Cerebellar cortex (tissue), 1 donor: ENCODE results near the gene MARCO.

ENCODE experiments used
- DNase-seq: peaks from one replicate; pipeline ENCODE4 v3.0.0-alpha.2; 2015; ENCODE audit warnings: low spot score

MARCO gene, protein sequence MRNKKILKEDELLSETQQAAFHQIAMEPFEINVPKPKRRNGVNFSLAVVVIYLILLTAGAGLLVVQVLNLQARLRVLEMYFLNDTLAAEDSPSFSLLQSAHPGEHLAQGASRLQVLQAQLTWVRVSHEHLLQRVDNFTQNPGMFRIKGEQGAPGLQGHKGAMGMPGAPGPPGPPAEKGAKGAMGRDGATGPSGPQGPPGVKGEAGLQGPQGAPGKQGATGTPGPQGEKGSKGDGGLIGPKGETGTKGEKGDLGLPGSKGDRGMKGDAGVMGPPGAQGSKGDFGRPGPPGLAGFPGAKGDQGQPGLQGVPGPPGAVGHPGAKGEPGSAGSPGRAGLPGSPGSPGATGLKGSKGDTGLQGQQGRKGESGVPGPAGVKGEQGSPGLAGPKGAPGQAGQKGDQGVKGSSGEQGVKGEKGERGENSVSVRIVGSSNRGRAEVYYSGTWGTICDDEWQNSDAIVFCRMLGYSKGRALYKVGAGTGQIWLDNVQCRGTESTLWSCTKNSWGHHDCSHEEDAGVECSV

DNA sequence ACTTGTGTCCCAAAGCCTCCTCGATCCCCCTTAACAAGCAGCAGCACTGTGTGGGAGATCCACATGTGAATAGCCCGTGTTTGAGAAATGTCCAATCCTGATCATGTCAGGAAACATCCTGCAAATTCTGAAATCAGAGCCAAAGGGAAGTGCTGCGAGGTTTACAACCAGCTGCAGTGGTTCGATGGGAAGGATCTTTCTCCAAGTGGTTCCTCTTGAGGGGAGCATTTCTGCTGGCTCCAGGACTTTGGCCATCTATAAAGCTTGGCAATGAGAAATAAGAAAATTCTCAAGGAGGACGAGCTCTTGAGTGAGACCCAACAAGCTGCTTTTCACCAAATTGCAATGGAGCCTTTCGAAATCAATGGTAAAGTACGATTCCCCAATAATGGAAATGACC, at the start of gene MARCO:
Gene MARCO, plus strand, starts transcription at position 164 of the 400 bp plus-strand sequence. Its CDS starts 107 bp downstream, at position 271.
- DNase-seq: no peak

DNA sequence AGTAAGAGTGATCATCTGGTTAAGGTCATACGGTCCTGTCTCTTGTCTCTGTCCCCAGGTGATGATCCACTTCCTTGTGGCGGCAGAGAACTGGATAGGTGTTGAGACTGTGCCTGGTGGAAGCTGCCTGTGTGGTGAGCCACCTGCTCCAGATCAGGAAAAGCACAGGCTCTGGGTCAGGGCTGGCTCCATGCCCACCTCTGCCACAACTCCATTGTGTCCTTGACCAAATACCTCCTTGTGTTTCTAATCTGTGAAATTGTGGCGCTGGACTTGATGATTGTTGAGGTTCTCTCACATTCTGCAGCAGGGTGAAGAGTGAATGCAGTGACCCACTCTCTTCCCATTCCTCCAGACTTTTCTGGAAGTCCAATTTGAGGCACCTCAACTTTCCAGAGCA, 48.9 kb upstream of the MARCO start:
- DNase-seq: no peak

DNA sequence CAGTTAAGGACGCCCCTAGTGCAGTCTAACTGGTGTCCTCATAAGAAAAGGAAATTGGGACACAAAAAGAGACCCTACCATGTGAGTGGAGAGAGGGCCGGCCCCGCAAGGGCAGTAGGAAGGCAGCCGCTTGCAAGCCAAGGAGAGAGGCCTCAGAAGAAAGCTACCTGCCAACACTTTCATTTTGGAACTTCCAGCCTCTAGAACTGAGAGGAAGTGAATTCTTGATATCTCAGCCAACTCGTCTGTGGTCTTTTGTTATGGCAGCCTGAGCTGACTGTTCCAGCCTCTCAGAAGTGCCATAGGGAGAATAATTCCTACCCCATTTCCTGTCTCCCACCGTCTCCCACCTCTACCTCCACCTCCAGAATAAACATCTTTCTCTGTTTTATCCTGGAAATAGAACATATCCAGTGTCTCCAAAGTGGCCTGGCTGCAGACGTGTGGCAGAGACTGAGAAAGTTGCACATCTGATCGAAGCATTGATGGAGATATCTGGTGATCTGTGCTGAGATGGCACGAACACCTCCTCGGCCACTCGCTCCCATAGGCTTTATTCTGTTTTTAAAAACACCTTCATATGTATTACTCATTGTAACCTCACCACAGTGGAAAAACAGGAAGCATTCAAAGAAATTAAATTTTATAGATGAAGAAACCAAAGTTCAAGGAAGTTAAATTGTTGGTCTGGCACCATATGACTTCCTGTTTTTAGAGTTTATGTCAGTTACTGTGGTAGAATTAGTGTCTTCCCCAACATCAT, 39.5 kb upstream of the MARCO start:
- no peak for DNase-seq

DNA sequence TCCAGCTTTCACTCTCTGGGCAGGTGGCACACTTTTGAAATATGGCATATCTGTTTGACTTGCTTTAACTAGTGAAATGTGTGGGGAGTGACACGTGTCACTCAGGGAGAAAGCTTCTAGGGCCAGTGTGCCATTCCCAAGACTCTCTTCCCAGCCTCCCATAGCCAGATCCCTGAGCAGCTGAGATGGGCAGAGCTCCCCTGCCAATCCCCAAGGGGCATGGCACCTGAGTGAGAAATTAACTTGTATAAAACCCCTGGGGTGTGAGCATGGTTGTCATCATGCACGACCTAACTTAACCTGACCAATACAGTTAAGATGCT, 39.0 kb upstream of the MARCO start:
- DNase-seq: no peak

DNA sequence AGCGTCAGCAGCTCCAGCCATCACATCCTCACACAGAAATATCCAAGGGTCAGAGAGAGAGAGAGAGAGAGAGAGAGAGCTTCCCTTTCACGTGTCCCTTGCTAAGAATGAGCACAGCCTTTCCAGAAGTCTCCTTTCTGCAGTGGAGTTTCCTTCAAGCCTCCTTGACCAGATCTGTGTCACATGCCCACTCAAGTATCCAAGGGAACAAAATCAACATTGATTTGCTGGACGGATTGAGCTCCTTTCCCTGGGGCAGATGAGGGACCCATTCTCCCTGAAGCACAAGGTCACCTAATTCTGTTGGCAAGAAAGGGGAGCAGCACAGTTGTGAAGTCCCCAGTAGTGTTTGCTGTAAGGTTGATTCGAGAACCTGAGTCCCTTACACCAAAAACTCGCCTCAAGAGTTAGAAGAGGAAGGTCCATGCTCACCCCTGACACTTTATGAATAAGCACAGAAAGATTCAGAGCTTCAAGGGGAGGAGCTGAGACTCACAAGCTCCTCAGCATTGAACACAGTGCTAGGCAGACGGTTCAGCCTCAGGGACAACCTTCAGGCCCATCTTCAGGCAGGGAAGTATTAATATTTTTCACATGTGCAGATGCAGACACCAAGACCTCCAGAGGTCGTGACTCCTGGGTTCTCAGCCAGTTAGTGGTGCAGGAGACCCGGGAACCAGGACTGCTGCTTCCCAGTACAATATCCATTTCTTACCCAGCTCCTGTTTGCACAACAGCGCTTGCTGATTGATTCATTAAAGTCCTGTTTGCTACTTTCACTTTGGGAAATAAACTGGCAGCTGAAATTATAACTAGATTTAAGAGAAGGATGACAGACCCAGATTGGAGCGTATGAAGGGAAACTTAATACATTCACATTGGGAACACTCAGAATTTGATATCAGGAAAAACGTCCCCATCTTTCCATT, 38.2 kb upstream of the MARCO start:
- DNase-seq: no peak

DNA sequence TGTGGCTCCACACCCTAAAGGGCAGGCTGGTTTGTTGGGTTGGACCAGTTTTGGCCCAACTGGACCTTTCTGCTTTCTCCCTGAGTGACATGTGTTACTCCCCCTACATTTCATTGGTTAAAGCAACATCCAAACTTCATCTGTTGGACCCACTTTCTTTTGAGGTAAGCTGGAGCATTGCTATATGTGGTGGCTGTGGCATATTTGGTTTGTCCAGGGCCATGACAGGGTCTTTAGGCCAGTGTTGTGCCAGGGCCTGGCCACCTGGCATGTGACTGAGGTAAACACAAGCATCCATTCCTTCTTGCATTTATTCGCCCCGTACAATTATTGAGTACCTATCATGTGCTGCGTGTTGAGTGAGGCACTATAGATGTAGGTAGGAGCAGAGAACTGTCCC, 36.8 kb upstream of the MARCO start:
- DNase-seq: no peak

DNA sequence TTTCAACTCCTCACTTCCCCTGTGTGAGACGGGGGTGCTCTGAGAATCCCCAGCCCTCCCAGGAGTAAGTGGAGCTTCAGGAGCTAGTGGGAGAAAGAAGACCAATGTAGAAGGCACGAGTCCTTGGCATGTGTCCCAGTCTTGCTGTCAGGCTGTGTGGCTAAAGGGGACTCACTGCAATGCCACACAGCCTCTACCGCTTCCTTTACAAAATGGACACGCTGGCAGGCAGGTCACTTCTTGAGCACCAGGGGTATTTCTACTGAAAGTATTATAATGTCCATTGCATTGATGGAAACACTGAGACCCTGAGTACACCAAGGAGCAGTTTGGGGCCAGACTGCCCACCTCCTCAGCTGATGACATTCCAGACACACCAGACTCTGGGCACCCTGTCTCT, 35.8 kb upstream of the MARCO start:
- DNase-seq: no peak

DNA sequence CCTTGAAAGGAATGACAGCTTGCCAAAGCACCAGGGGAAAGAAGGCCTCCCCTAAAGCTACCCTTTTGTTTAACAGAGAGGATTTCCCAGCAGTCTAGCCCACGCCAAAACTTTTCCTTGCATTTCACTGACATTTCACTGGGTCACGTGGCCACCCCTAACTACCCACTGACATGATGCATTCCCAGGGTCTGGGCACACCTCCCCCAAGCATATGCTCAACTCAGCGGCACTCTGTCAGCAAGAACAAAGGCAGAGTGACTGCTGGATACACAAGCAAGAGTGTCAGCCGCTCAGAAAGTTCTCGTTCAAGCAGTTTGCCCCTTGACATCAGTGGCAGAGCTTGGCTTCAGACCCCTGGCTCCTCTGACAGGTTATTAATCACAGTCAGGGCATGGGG, 34.2 kb upstream of the MARCO start:
- no peak for DNase-seq

DNA sequence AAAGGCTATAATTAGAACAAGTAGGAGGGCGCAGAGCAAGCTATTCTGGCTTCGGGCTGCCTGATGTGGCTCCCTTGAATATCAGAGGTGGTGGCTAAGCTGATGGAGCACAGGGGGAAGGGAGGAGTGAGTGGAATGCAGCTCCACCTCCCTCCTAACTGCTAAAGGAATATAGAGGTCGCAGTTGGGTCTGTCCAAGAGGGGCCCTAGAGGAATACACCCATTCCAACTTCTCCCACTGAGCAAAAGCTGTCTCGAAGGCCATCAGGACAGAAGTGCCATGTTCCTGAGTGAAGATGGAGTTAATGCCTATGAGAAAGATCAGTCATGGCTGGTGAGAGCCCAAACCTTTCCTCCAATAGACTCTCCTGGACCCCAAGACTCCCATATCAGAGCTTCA, 32.8 kb upstream of the MARCO start:
- no peak for DNase-seq

DNA sequence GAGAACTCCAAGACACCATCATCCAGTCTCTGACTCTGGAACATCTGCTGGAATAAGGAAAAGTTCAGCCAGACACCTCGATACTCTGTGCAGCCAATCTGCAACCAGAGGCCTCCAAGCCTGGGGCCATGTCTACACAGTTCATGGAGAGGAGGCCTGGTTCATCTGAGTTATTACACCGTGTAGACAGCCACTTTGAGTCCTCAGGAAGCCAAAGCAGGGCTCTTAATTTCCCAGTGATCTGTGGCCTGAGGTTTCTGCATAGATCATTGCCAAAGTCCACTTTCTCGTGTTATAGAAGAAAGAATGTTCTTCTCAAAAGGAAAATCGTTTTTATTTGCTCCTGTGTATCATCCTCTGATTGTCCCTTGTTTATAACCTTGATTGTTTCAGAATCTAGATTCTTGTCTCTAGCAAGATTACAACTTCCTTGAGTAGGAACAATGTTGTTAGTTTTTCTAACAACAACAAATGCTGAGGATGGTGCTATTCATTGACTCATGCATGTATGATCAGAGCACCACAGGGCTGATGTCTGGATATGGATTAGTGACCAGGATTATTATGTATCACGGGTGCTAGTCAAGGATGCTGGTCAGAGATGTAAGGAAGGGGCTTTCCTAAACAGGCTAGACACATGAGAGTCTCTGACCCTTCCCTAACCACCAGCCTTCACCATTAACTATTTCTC, 30.7 kb upstream of the MARCO start:
- no peak for DNase-seq

DNA sequence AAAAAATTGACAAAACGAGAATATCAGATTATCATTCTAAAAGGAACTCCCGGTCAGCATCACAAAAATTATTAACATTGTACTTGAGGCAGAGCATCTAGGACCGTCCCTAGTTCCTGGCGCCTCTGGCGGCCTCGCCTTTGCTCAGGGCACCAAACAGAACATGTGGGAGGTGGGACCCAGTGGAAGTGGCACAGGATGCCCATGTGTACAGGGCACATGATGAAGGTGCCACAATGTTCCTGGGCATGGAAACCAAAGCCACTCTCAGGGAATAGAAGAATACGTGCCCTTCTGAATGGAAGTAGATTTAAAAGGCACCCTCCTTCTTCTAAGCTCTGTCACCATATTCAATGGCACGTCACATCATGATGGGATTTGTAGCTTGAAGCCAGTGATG, 30.1 kb upstream of the MARCO start:
- DNase-seq: no peak

DNA sequence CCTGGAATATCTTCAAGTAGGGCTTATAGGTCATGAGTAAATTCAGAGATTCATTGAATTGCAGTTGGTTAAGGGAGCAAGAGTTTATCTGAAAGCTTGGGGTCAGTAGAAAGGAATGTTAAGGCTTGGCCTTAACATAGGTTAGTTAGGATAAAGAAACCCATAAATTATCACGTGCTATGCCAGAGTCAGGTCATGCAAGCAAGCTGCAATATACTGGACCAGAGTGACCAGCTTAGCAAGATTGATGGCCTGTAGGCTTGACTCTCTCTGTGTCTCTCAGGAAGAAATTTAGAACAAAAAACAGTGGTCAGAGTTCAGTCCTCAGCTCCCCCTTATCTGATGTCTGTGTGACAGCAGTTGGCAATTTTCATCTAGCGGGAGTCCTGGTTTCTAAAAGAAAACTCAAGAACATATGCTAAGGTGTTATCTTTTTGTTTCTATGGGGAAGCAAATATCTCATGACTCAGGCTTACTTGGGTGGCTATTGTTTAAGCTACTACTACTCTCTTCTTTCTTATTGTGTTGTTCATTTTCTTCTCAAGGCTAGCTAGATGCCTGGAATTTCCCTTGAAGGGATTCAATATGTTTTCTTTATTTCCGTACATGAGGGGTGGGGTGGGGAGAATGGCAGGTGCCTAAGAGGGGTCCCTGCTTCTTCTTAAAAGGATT, 28.7 kb upstream of the MARCO start:
- no peak for DNase-seq

DNA sequence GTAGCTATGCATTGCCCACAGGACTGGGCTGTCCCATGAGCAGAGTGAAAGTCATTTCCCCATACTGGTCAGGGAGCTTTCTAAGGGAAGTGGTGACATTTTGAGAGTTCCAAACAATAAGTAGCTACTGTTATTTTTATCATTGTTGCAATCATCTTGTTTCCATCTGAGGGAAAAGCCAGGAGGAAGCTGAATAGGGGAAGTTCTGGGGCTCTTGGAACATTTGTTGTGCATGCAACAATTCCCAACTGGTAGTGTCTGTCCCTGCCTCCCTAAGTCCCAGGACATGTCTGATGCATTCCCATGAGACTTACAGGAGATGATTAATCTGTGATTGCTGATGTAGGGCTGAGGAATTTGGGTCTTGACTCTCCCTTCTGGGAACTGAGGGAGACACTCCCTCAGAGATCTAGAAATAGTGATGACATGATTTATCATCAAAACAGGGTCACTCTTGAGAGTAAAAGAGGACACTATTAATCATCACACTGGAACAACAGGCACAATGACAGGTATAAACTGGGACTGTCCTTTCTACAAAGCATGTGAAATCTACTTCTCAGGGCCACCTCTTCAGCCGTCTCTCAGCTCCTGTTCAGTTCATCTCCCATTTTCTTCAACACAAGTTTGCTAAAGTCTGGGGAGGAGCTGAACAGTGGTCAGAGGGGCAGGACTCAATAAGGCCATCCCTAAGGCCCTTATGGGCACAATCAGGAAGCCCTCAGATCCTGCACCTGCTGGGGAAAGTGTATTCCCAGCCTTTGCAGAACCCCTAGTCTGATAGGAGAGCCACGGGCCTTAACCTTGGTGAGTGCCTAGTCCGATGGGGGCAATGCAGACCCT, 28.0 kb upstream of the MARCO start:
- DNase-seq: no peak

DNA sequence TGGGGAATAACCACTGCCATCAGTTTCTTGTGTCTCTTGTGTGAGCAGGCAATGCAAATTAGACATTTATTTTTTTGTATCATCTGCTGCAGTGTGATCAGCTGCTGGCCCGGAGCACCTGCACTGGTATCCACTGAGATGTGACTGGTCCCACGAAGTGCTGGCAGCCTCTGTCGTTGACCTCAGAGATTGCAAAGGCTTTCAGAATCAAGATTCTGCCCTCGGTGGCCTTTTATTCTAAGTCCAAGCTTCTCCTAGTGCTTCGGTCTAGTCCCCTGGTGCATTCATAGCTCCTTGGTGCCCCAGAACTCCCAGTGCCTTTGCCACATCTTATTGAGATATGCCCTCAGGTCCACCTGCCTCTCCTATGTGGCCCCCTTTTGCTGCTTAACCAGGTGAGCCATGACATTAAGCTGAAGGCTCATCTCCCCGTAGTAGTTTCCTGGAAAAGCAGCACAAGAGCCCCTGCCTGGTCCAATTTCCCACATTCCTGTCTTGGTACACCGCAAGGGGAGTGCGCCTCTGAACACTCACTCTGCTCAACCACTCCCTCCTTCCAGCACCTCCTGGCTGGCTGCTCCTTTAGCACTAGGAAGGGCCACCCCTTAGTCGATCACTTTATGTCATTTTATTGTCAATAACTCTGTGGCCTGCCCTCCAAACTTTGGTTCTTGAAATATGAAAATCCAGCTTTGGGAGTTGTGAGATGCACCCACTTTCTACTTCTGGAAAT, 27.1 kb upstream of the MARCO start:
- no peak for DNase-seq

DNA sequence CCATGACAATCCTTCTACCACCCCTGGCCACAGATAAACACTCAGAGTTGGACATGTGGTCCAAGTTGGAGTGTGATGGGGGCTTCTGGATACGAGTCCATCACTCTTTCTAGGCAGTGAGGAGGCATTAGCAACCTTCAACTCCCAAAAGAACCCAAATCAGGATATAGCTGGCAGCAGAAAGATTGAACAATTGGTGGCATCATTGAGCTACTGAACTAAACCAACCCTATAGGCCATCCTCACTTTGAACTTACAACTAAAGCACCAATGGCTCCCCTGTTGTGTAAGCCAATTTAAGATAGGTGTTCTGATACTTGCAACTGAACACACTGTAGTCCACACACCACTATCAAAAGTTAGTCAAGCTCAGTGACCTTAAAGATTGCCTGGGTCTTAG, 24.0 kb upstream of the MARCO start:
- no peak for DNase-seq

DNA sequence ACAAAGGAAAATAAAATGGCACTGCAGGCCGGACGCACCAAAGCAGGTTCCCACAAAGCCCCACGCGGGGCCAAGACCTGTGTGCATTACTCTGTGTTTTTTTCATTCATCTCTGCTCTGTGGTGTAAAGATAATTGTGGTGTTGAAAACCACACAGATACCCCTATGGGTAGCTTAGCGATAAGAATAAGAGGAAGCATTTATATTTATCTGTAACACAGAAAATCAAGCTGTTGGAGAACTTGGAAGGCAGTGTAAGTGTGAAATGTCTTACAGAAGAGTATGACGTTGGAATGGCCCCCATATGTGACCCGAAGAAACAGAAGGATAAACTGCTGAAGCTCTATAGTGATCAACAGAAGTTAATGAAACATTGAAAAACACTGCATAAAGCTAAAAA, 20.3 kb upstream of the MARCO start:
- DNase-seq: no peak

DNA sequence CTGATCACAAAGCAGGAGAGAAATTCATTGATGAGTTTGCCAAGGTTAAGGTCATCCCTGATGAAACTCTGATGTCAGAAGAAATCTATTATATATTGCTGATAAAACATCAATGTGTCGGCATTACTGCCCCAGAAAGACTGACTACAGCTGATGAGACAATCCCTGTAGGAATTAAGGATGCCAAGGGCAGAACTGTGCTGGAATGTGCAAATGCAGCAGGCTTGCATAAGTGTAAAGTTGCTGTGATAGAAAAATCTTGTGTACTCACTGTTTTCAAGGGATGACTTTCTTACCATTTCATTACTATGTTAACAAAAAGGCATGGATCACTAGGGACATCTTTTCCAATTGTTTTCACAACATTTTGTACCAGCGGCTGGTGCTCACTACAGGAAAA, 19.7 kb upstream of the MARCO start:
- DNase-seq: no peak

DNA sequence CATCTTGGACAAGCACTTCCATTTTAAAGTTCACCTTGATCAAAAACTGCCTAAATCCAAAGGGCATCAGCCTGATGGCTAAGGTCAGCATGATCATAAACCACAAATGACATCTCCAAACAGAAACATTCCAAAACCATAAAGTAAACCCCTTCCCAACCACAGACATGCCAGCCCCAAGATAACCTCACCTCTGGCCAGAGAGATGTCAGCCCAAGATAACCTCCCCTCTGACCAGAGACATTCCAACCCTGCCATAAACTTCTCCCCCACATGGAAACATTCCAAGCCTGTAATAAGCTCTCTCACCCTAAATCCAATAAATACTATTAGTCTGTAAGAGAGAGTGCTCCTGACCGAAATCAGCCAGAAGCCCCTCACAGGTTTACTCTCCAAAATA, 18.6 kb upstream of the MARCO start:
- no peak for DNase-seq

DNA sequence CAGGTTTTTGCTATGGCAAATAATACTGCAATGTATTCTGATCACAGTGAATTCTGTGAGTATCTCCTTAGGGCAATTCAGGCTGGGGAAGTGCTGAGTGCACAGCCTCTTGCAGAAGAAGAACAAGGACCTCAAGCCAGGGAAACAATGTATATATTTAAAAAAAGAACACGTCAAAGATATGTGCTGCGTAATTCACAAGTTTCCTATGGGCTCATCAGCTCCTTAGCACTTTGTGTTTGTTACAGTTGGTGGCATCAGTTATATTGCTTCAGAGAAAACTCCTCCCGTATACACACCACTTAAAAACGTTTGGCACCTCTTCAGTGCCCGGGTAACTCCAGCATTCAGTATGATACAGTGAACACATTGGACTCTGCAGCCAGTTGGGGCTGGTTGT, 16.5 kb upstream of the MARCO start:
- DNase-seq: no peak

DNA sequence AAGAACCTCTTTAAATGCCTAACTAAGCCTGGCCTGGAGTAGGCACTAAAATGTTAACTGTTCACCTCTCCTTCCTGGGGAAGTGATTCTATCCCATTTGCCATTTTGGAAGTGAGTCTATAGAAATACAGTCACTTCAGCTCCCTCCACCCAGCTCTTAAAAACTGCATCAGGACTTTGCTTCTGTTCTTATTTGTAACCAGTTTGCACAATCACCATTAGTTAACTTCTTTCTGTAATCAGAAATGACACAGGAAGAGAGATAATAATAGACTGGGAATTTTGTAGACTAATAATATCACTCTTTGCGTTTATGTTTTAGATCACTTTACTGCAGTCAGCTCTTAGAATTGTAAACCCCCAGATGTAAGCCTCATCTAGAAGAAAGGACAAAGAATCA, 16.0 kb upstream of the MARCO start:
- DNase-seq: no peak
